ENCODE measurements around the gene GHRL.
A peak's percentile ranks its signal among the peaks of the same experiment; 100 is the strongest.

Gene GHRL

DNA sequence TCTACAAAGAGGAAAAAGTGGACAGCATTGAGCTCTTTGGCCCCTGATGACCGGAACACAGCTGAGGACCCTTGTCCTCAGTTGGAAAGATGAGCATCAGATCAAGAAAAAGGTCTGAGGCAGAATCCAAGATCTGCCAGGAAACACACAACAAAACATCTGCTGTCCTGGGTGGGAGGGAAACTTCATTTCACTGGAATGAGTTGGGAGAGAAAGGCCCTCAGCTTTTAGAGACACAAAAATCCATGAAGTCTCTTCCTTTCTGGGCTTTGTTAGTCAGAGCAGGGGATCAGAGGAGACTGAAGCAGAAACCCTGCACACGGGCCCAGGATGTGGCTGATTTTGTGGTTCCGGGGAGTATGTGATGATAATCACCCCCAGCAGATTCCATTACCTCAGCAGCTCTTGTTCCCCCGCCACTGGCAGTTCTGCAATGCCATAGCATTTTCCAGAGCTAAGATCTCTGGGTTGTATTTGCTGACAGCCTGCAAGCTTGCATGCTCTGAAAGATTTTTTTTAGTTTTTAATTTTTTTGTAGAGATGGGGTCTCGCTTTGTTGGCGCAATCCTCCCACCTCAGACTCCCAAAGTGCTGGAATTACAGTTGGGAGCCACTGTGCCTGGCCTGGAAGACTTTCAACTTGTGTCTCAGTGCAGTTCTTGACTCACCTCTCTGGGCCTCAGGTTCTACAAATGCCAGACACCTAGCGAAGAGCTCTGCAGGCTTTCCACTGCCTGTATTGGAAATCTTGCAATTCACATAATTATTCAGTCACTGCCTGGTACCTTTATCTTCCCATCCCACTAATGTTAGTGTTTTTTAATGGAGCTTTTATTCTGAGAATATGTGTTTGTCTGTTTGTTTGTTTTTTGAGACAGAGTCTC lies 50.3 kb downstream of the GHRL start:
- DNase-seq (ENCODE audit: low read depth): peak; percentile 67

DNA sequence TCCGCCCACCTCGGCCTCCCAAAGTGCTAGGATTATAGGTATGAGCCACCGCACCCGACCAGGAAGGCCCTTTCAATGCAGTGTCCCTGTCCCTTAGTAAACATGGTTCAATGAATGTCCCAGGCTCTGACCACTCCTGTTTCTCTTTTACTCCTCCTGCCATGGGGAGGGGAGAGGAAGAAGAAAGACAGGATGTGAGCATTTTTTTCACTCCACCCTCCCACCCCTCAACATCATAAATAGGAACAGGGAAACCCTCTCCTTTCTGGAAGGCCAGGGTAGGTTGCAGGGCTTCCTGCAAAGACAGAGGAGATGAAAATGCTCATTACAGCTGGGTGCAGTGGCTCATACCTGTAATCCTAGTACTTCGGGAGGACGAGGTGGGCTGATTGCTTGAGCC lies 51.9 kb downstream of the GHRL start:
- no peak for DNase-seq (ENCODE audit: low read depth)

DNA sequence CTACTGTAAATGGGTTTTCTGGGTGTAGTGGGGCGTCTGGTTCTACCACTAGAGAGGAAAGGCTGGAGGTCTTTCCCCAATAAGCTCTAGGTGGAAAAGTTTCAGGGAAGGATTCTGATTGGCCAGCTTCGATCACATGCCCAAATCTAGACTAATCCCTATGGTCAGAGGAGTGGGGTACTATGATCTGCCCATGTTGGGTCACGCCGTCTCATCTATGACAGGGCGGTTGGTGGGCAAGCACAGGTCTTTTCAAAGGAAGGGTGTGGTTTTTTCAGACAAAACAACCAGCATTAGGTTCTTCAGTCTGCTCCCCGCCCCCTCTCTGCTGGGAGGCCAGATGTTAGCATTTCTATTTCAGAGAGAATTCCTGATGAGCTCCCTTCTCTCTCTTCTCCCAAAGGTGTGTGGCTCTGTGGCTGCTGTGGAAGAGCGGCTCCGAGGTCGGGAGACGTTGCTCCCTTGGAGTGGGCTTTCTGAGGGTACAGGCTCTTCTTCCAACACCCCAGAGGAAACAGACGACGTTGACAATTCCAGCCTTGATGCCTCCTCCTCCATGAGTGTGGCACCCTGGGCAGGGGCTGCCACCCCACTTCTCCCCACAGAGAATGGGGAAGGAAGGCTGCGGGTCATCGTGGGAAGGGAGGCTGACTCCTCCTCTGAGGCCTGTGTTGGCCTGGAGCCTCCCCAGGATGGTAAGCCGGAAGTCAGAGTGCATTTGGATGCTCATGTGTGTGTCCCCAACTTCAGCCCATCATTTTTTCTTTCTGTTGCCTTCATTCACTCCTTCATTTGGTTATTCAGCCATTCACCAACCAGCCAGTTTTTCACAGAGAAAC lies 54.2 kb downstream of the GHRL start:
- DNase-seq (ENCODE audit: low read depth): no peak

All from stimulated activated CD8-positive, alpha-beta memory T cell treated with anti-CD3 and anti-CD28 coated beads, Interleukin-12 subunit alpha, Interleukin-12 subunit beta, amount 100 ng/mL, for 1 hour (primary cell).